OCI-M2 (cell line): ENCODE data around the gene GPN3.
A peak's percentile ranks its signal among the peaks of the same experiment; 100 is the strongest.
"Not testable (repeated sequence)": the region's sequence is repeated elsewhere in the genome, so short reads cannot be mapped to it uniquely, and the experiment has no call there.

Experiments used
- DNase-seq: peaks from one replicate; lab custom pipeline; 2025; ENCODE audit not compliant: unreplicated experiment; lab: John Stamatoyannopoulos, UW

Gene GPN3

GRCh38 chr12:110468214-110469048, at the start of gene GPN3, which contains the start of gene FAM216A:
GPN3 (minus strand) TSS chr12:110468257; CDS start chr12:110468203, 54 bp downstream.
FAM216A (plus strand) TSS chr12:110468845; CDS start chr12:110468876, 31 bp downstream.
- DNase-seq = peak; percentile 85

- DNase-seq = no peak
Observed at GRCh38 chr12:110516995-110517394, 48.9 kb upstream of the GPN3 start.

- DNase-seq = no peak
Observed at GRCh38 chr12:110514363-110514762, 46.3 kb upstream of the GPN3 start.

GRCh38 chr12:110513842-110514241, 45.8 kb upstream of the GPN3 start:
- no peak for DNase-seq

GRCh38 chr12:110508071-110508586, 40.1 kb upstream of the GPN3 start:
- no peak for DNase-seq

GRCh38 chr12:110505332-110505731, 37.3 kb upstream of the GPN3 start:
- no peak for DNase-seq

- no peak for DNase-seq
Observed at GRCh38 chr12:110503432-110503831, 35.4 kb upstream of the GPN3 start.

- DNase-seq = peak; percentile 68
Observed at GRCh38 chr12:110501752-110502738, 34.0 kb upstream of the GPN3 start, which contains the start of the genes RAD9B and VPS29. RAD9B (plus strand) TSS chr12:110502331; CDS start chr12:110502338, 7 bp downstream. VPS29 (minus strand) TSS chr12:110502111; CDS start chr12:110502051, 60 bp downstream.

GRCh38 chr12:110501399-110501751, 33.3 kb upstream of the GPN3 start:
- no peak for DNase-seq

- DNase-seq = no peak
Observed at GRCh38 chr12:110498984-110499706, 31.1 kb upstream of the GPN3 start.

- DNase-seq = no peak
Observed at GRCh38 chr12:110475426-110475825, 7.4 kb upstream of the GPN3 start.

GRCh38 chr12:110467847-110468213, 227 bp downstream of the GPN3 start:
- DNase-seq = no peak

GRCh38 chr12:110466791-110467190, 1.3 kb downstream of the GPN3 start:
- DNase-seq = no peak

GRCh38 chr12:110465765-110466164, 2.3 kb downstream of the GPN3 start:
- not testable (repeated sequence) for DNase-seq

- DNase-seq = no peak
Observed at GRCh38 chr12:110465024-110465423, 3.0 kb downstream of the GPN3 start.

GRCh38 chr12:110461189-110461588, 6.9 kb downstream of the GPN3 start:
- not testable (repeated sequence) for DNase-seq

GRCh38 chr12:110458756-110459155, 9.3 kb downstream of the GPN3 start:
- DNase-seq = no peak

- no peak for DNase-seq
Observed at GRCh38 chr12:110453569-110454296, 14.3 kb downstream of the GPN3 start.

GRCh38 chr12:110451263-110451662, 16.8 kb downstream of the GPN3 start:
- DNase-seq = no peak
